K562 (cell line): ENCODE measurements around the gene CDYL. TPM values are rescaled to one million over a fixed set of nuclear protein-coding genes. Genes with fewer than 3 reads are reported as not detected.
A peak's percentile ranks its signal among the peaks of the same experiment; 100 is the strongest.

ENCODE experiments used
- ATAC-seq: fragments of 200-7000 bp; cut with Tn5 transposase; 3 replicates; pipeline ENCODE4 v1.9.1; 2020; ENCODE audit warnings: moderate library complexity
- BruUV-seq: library from RNA; stranded (reverse); fragments of 400-500 nt; replicated peaks from 2 replicates; lab custom pipeline; 2021; lab: Mats Ljungman, UMichigan
- CTCF ChIA-PET: fragments of 300-600 bp; formaldehyde crosslinking; extraction: SDS; loops from one replicate; lab custom pipeline; 2021; ENCODE audit warnings: low intra/inter-chr PET ratio; lab: Yijun Ruan, JAX
- POLR2A ChIA-PET: fragments of 300-600, 350-650 bp; sonication (Branson Sonifier 250); formaldehyde crosslinking; extraction: SDS; loops from one replicate; lab custom pipeline; 2021; ENCODE audit warnings: antibody characterized with exemption, inconsistent platforms; lab: Yijun Ruan, JAX
- DNase-seq, 4 experiments: peaks; one replicate each; pipeline versions ENCODE4 v3.0.0 to v3.0.0-alpha.2; 2011 to 2018; ENCODE audit warnings: low spot score in 3 of 4, mixed read lengths in 3 of 4; ENCODE audit errors: extremely low read depth in 1 of 4
- FAIRE-seq: peaks from 2 replicates; lab custom pipeline; 2011; peaks lifted over from hg19 to GRCh38; lab: Jason Lieb, UNC
- H2AFZ ChIP-seq: 2 replicates; pipeline ENCODE4 v1.6.0; 2011; ENCODE audit warnings: low read depth, low read length, control low read depth, inconsistent platforms
- H3K27ac ChIP-seq: fragments of 200-600 bp; 3 replicates; pipeline ENCODE4 v1.8.0; 2011; ENCODE audit warnings: low read depth, mild to moderate bottlenecking, control low read depth, inconsistent platforms, low read length, moderate library complexity, mixed read lengths; ENCODE audit errors: extremely low read depth
- H3K27me3 ChIP-seq, 2 experiments: fragments of 300-600 bp in 1 of 2; 2 replicates in 1 of 2; 3 replicates in 1 of 2; pipeline versions ENCODE4 v1.6.0 to v1.8.0; 2011; ENCODE audit warnings: inconsistent platforms in 2 of 2, low read length in 2 of 2, mild to moderate bottlenecking in 1 of 2, mixed read lengths in 1 of 2, moderate library complexity in 1 of 2; ENCODE audit not compliant: control insufficient read depth in 2 of 2, insufficient read depth in 2 of 2
- H3K36me3 ChIP-seq: fragments of 300-600 bp; 3 replicates; pipeline ENCODE4 v1.8.0; 2011; ENCODE audit warnings: mild to moderate bottlenecking, low read length, inconsistent platforms; ENCODE audit not compliant: control insufficient read depth, insufficient read depth
- H3K4me1 ChIP-seq, 2 experiments: fragments of 200-600 bp in 1 of 2; replicated peaks in 1 of 2; 2 replicates in 1 of 2; 3 replicates in 1 of 2; pipeline versions ENCODE4 v1.5.1 to v1.8.0; 2011; ENCODE audit warnings: inconsistent platforms in 2 of 2, low read length in 2 of 2, mild to moderate bottlenecking in 1 of 2, mixed read lengths in 1 of 2, moderate library complexity in 1 of 2; ENCODE audit not compliant: control insufficient read depth in 2 of 2, insufficient read depth in 2 of 2
- H3K4me2 ChIP-seq: 2 replicates; pipeline ENCODE4 v1.6.1; 2011; ENCODE audit warnings: low read length, control low read depth, inconsistent platforms, mixed read lengths; ENCODE audit not compliant: insufficient read depth
- H3K4me3 ChIP-seq: fragments of 200-600 bp; sonication (generic), shearing (Covaris generic); 2 replicates; pipeline ENCODE4 v1.5.1; 2016; ENCODE audit warnings: control low read depth, inconsistent platforms
- H3K79me2 ChIP-seq: fragments of 200-600 bp; 3 replicates; pipeline ENCODE4 v1.8.0; 2011; ENCODE audit warnings: low read length, inconsistent platforms; ENCODE audit not compliant: control insufficient read depth, insufficient read depth
- H3K9ac ChIP-seq, 2 experiments: 2 replicates each; pipeline versions ENCODE4 v1.6.0 to v1.6.1; 2011; ENCODE audit warnings: low read depth in 2 of 2, low read length in 2 of 2, control low read depth in 1 of 2, inconsistent platforms in 1 of 2, mild to moderate bottlenecking in 1 of 2, mixed read lengths in 1 of 2; ENCODE audit not compliant: insufficient read depth in 1 of 2
- H3K9me1 ChIP-seq: one replicate; pipeline ENCODE4 v1.6.0; 2011; ENCODE audit warnings: inconsistent platforms, mild to moderate bottlenecking, low read length, moderate library complexity; ENCODE audit not compliant: control insufficient read depth, insufficient read depth
- H3K9me3 ChIP-seq: replicated peaks from 2 replicates; pipeline ENCODE4 v1.5.1; 2011; ENCODE audit warnings: low read depth, low read length, inconsistent platforms; ENCODE audit not compliant: control insufficient read depth, insufficient read depth
- H4K20me1 ChIP-seq: replicated peaks from 2 replicates; pipeline ENCODE4 v1.6.1; 2011; ENCODE audit warnings: low read length, inconsistent platforms, mixed read lengths; ENCODE audit not compliant: control insufficient read depth, insufficient read depth
- ATF3 ChIP-seq, 2 experiments: fragments of 450-650 bp in 1 of 2; sonication (generic) in 1 of 2; formaldehyde crosslinking in 1 of 2; IDR thresholded peaks in 1 of 2; conservative IDR thresholded peaks in 1 of 2; 2 replicates each; pipeline versions ENCODE4 v1.6.1 to v1.8.1; 2016 to 2023; ENCODE audit warnings: mild to moderate bottlenecking in 2 of 2, moderate library complexity in 2 of 2, inconsistent platforms in 1 of 2, missing genetic modification reagents in 1 of 2
- MBD1 ChIP-seq: fragments of 250-450 bp; sonication (Bioruptor Pico); IDR thresholded peaks from 2 replicates; pipeline ENCODE4 v1.8.0; 2022; ENCODE audit warnings: inconsistent platforms
- NCOA4 ChIP-seq: fragments of 450-650 bp; IDR thresholded peaks from 2 replicates; pipeline ENCODE4 v1.6.1; 2018; ENCODE audit warnings: mild to moderate bottlenecking; ENCODE audit not compliant: partially characterized antibody
- NFE2 ChIP-seq: IDR thresholded peaks from 2 replicates; pipeline ENCODE4 v1.6.1; 2014; ENCODE audit warnings: antibody characterized with exemption, low read depth
- RFX7 ChIP-seq: fragments of 250-450 bp; sonication (Bioruptor Pico); IDR thresholded peaks from 2 replicates; pipeline ENCODE4 v1.5.1; 2021; ENCODE audit warnings: mild to moderate bottlenecking
- TAF7 ChIP-seq: fragments of 450-650 bp; IDR thresholded peaks from 2 replicates; pipeline ENCODE4 v1.6.1; 2016; ENCODE audit warnings: missing genetic modification characterization, missing compliant biosample characterization
- ZNF146 ChIP-seq: IDR thresholded peaks from one replicate; pipeline ENCODE4 v1.6.1; 2018; ENCODE audit warnings: missing compliant biosample characterization; ENCODE audit not compliant: unreplicated experiment
- ZNF217 ChIP-seq: sonication (generic); formaldehyde crosslinking; IDR thresholded peaks from 2 replicates; pipeline ENCODE4 v1.8.0; 2022; ENCODE audit warnings: mild to moderate bottlenecking, missing genetic modification reagents
- WGBS: fragments of 100-300 bp; shearing (Covaris generic); methylation state at CpG from one replicate; pipeline ENCODE4 v1.1.6; 2016; ENCODE audit warnings: low coverage, mixed read lengths; ENCODE audit not compliant: insufficient coverage; ENCODE audit errors: missing lambda C conversion rate; 5-methylcytosine and 5-hydroxymethylcytosine counted together
- in situ Hi-C: fragments of 300-500 bp; cut with MboI; formaldehyde crosslinking; loops from 4 replicates; pipeline ENCODE4 v1.15.0; 2018; ENCODE audit warnings: inconsistent platforms, mixed read lengths
- intact Hi-C: fragments of 100-400 bp; cut with micrococcal nuclease; formaldehyde crosslinking; loops from 2 replicates; pipeline ENCODE4 v1.14.2; 2022
- polyA plus RNA-seq, 8 experiments: library from polyadenylated mRNA; depleted of rRNA in 4 of 8; stranded (reverse) in 5 of 8; unstranded in 3 of 8; fragments of >200 nt; fragmentation: Nextera tagmentation in 2 of 8; fragmentation: Illumina TruSeq in 1 of 8; extraction: Ambion mirVana in 2 of 8; extraction: Trizol in 1 of 8; gene quantifications; 2 replicates each; pipeline versions ENCODE4 v1.2.1 to v1.2.3, GENCODE V29; 2011 to 2014; ENCODE audit warnings: inconsistent platforms in 1 of 8, missing spikeins in 1 of 8
- total RNA-seq, 7 experiments: library from RNA; depleted of rRNA in 6 of 7; stranded (reverse); fragments of >200 nt in 6 of 7; fragmentation: Illumina TruSeq in 2 of 7; extraction: Trizol in 2 of 7; gene quantifications; 2 replicates each; pipeline versions ENCODE4 v1.2.1 to v1.2.3, GENCODE V29; 2011 to 2021; ENCODE audit warnings: low replicate concordance in 1 of 7

Gene CDYL
- total and polyA plus RNA-seq, 9 of the 15 experiments (the other 6 are each of a cell fraction or from before 2014, with no cell fraction given) = 8.1 to 45.8 (median 40.8) TPM

GRCh38 chr6:4817551-4817950 is 41.3 kb downstream of the CDYL start (continued):
- peak; percentile 24; the same call in 1 of the 2 replicates for TF ChIP-seq ATF3 (IDR thresholded peaks at IDR 0.05)
- TF ChIP-seq ATF3 (CRISPR knock-in tag; conservative IDR thresholded peaks at IDR 0.05) = no peak
- no peak for TF ChIP-seq MBD1 (CRISPR knock-in tag)
- no peak for TF ChIP-seq RFX7 (CRISPR knock-in tag)
- TF ChIP-seq TAF7 (tag) = no peak
- TF ChIP-seq NFE2 = peak; percentile 14; the same call in 1 of the 2 replicates
- TF ChIP-seq, all 486 proteins: peak for 4

GRCh38 chr6:4818272-4818938 is 42.2 kb downstream of the CDYL start:
- ATAC-seq = no peak
- peaks cover 18% of the 10 kb centered on the region for H4K20me1 ChIP-seq

More at GRCh38 chr6:4818272-4818938, 42.2 kb downstream of the CDYL start:
- POLR2A ChIA-PET = interaction anchor here (1.4 kb wide), 1 partner anchor 9 kb away, joined by 5 read pairs; no protein-coding TSS in a partner anchor
- Histone ChIP-seq H3K4me3 (no peak overlapping the region), H3K9ac (no peak overlapping the region), H3K27ac (no peak overlapping the region), H3K4me2 (no peak overlapping the region), H3K4me1 (peaks cover 0 to 5% of the 10 kb centered on the region in 2 experiments; a peak in 1 of 5 replicates), H3K36me3 (no peaks in the 10 kb centered on the region), H3K79me2 (peaks cover 91% of the 10 kb centered on the region), H2AFZ (no peak overlapping the region), H3K27me3 (no peaks in the 10 kb centered on the region), H3K9me3 (no peaks in the 10 kb centered on the region), H3K9me1 (peaks cover 2% of the 10 kb centered on the region)
- no TSS peak for BruUV-seq
- CTCF ChIA-PET = no interaction called here
- DNase-seq (no peak), FAIRE-seq (no peak)
- no peak for TF ChIP-seq ZNF217 (CRISPR knock-in tag)
- no peak for TF ChIP-seq NCOA4
- TF ChIP-seq ZNF146 = no peak
- in situ Hi-C loops = no loop called here
- intact Hi-C loops = no loop called here
- 78% methylated on average over 4 of the region's 4 CpGs for WGBS
